B cell (primary cell): ENCODE results near the gene GRPR. TPM values are rescaled to one million over a fixed set of nuclear protein-coding genes. Genes with fewer than 3 reads are reported as not detected.

ENCODE experiments used
- ATAC-seq: fragments of 200-7000 bp; cut with Tn5 transposase; one replicate; pipeline ENCODE4 v1.10.0; 2021; ENCODE audit warnings: low read depth, mild to moderate bottlenecking, moderate number of reproducible peaks, moderate library complexity
- CTCF ChIA-PET: fragments of 350-600 bp; sonication (Branson Sonifier 250); formaldehyde crosslinking; loops from one replicate; lab custom pipeline; 2021; ENCODE audit warnings: antibody characterized with exemption, inconsistent platforms; lab: Charles Lee
- POLR2A ChIA-PET: fragments of 350-600 bp; sonication (Branson Sonifier 250); formaldehyde crosslinking; loops from one replicate; lab custom pipeline; 2021; ENCODE audit warnings: antibody characterized with exemption; lab: Charles Lee
- DNase-seq: peaks from one replicate; pipeline ENCODE4 v3.0.0; 2013
- H2AFZ ChIP-seq: 2 replicates; pipeline ENCODE4 v1.6.1; 2012; ENCODE audit warnings: mild to moderate bottlenecking, low read depth, low read length; ENCODE audit not compliant: insufficient read depth, poor library complexity, severe bottlenecking
- H3K27ac ChIP-seq, 2 donors: 1 replicate in 1 of 2; 2 replicates in 1 of 2; pipeline ENCODE4 v1.5.1; 2012 to 2013; ENCODE audit warnings: low read length in 2 of 2, mild to moderate bottlenecking in 2 of 2, moderate library complexity in 1 of 2
- H3K27me3 ChIP-seq, 4 experiments: fragments of 200-600 bp in 1 of 4; sonication (generic) in 1 of 4; replicated peaks in 1 of 4; 1 replicate in 2 of 4; 2 replicates in 2 of 4; pipeline versions ENCODE4 v1.6.1 to v1.7.0; 2013 to 2016; ENCODE audit warnings: low read length in 3 of 4, mild to moderate bottlenecking in 2 of 4, mixed read lengths in 1 of 4, moderate library complexity in 1 of 4; ENCODE audit not compliant: insufficient read depth in 4 of 4, control insufficient read depth in 3 of 4; ENCODE audit errors: control extremely low read depth in 1 of 4
- H3K36me3 ChIP-seq, 2 experiments: replicated peaks in 1 of 2; 1 replicate in 1 of 2; 2 replicates in 1 of 2; pipeline versions ENCODE4 v1.6.1 to v1.7.1; 2013; ENCODE audit warnings: low read length in 1 of 2; ENCODE audit not compliant: insufficient read depth in 2 of 2, control insufficient read depth in 1 of 2; ENCODE audit errors: control extremely low read depth in 1 of 2, extremely low read depth in 1 of 2
- H3K4me1 ChIP-seq, 2 donors: fragments of 200-600 bp in 1 of 2; sonication (generic) in 1 of 2; 1 replicate in 1 of 2; 2 replicates in 1 of 2; pipeline versions ENCODE4 v1.5.1 to v1.6.1; 2013 to 2017; ENCODE audit warnings: low read length in 2 of 2; ENCODE audit not compliant: control insufficient read depth in 2 of 2, insufficient read depth in 2 of 2
- H3K4me2 ChIP-seq: replicated peaks from 2 replicates; pipeline ENCODE3; 2012; ENCODE audit warnings: mild to moderate bottlenecking, low read depth, low read length; ENCODE audit not compliant: poor library complexity, severe bottlenecking
- H3K4me3 ChIP-seq, 5 experiments: fragments of 200-600 bp in 1 of 5; sonication (generic) in 1 of 5; 1 replicate in 3 of 5; 2 replicates in 2 of 5; pipeline versions ENCODE4 v1.5.1 to v1.7.0; 2011 to 2016; ENCODE audit warnings: low read length in 4 of 5, mild to moderate bottlenecking in 4 of 5, low read depth in 2 of 5, control low read depth in 1 of 5, moderate library complexity in 1 of 5; ENCODE audit not compliant: insufficient read depth in 1 of 5; ENCODE audit errors: control extremely low read depth in 1 of 5, extremely low read depth in 1 of 5
- H3K79me2 ChIP-seq: fragments of 200-600 bp; sonication (generic); one replicate; pipeline ENCODE4 v1.6.0; 2016; ENCODE audit warnings: low read length; ENCODE audit not compliant: control insufficient read depth, insufficient read depth
- H3K9ac ChIP-seq: fragments of 200-600 bp; sonication (generic); 2 replicates; pipeline ENCODE4 v1.6.1; 2017; ENCODE audit warnings: mild to moderate bottlenecking, low read length, moderate library complexity
- H3K9me3 ChIP-seq, 3 donors: one replicate each; pipeline versions ENCODE4 v1.6.1 to v1.7.1; 2013; ENCODE audit warnings: low read length in 2 of 3; ENCODE audit not compliant: control insufficient read depth in 2 of 3, insufficient read depth in 1 of 3; ENCODE audit errors: control extremely low read depth in 1 of 3
- H4K20me1 ChIP-seq: 2 replicates; pipeline ENCODE4 v1.6.0; 2012; ENCODE audit warnings: mild to moderate bottlenecking, low read length; ENCODE audit not compliant: insufficient read depth, control insufficient read depth, poor library complexity, severe bottlenecking
- H3K27ac Mint-ChIP-seq: one replicate; pipeline ENCODE4 v1.8.0; 2021; ENCODE audit warnings: mixed read lengths
- H3K27me3 Mint-ChIP-seq: one replicate; pipeline ENCODE4 v1.8.0; 2021; ENCODE audit warnings: mixed read lengths
- H3K4me1 Mint-ChIP-seq: one replicate; pipeline ENCODE4 v1.8.0; 2021; ENCODE audit warnings: mixed read lengths
- H3K4me3 Mint-ChIP-seq: one replicate; pipeline ENCODE4 v1.8.0; 2021; ENCODE audit warnings: mixed read lengths
- H3K9me3 Mint-ChIP-seq: one replicate; pipeline ENCODE4 v1.8.0; 2022; ENCODE audit warnings: mixed read lengths; ENCODE audit not compliant: insufficient read depth
- CTCF ChIP-seq: fragments of 200-600 bp; IDR thresholded peaks from one replicate; pipeline ENCODE4 v1.8.0; 2022; ENCODE audit warnings: antibody characterized with exemption, mild to moderate bottlenecking
- EZH2 ChIP-seq: IDR thresholded peaks from 2 replicates; pipeline ENCODE4 v1.6.1; 2012; ENCODE audit warnings: borderline replicate concordance, low read depth, mild to moderate bottlenecking, moderate library complexity, low read length; ENCODE audit not compliant: insufficient read depth, poor library complexity, severe bottlenecking
- WGBS: methylation state at CpG from one replicate; pipeline ENCODE4 v1.1.5; 2013; ENCODE audit warnings: missing lambda C conversion rate; ENCODE audit not compliant: insufficient coverage; 5-methylcytosine and 5-hydroxymethylcytosine counted together
- intact Hi-C: fragments of 100-400 bp; cut with micrococcal nuclease; formaldehyde crosslinking; loops from one replicate; pipeline ENCODE4 v1.10.0; 2022
- polyA plus RNA-seq: library from polyadenylated mRNA; depleted of rRNA; stranded (reverse); fragments of >200 nt; gene quantifications from 2 replicates; pipeline ENCODE4 v1.2.3, GENCODE V29; 2012
- total RNA-seq, 2 donors: library from RNA; stranded (reverse); fragments of 120-200 nt in 1 of 2; gene quantifications; 1 replicate in 1 of 2; 2 replicates in 1 of 2; pipeline versions ENCODE4 v1.2.3 to v1.2.4, GENCODE V29; 2013 to 2022

GRPR gene
- total and polyA plus RNA-seq, 2 donors (not counting 1 experiment from before 2014, with no cell fraction given), result 0.30 to 0.42 TPM

- peaks cover 10% of the 10 kb centered on the region for H3K27me3 Mint-ChIP-seq
- H3K79me2 ChIP-seq, result no peaks in the 10 kb centered on the region
- no peak for TF ChIP-seq EZH2
- TF ChIP-seq CTCF, result no peak
Measured at GRCh38 chrX:16145656-16146055, 22.3 kb downstream of the GRPR start.

GRCh38 chrX:16148896-16149295, 25.5 kb downstream of the GRPR start:
- H3K9me3 ChIP-seq, result no peaks in the 10 kb centered on the region
- DNase-seq (no peak), ATAC-seq (no peak)
- no peak overlapping the region for H3K4me3 Mint-ChIP-seq
- H3K9ac ChIP-seq, result no peak overlapping the region
- H3K36me3 ChIP-seq, result no peaks in the 10 kb centered on the region
- 100% methylated on average over 2 of the region's 3 CpGs for WGBS
- H4K20me1 ChIP-seq, result no peaks in the 10 kb centered on the region
- no peak overlapping the region for H3K27ac ChIP-seq
- no peaks in the 10 kb centered on the region for H3K27me3 ChIP-seq
- no peak overlapping the region for H3K4me3 ChIP-seq
- H3K4me2 ChIP-seq, result no peak overlapping the region
- no peaks in the 10 kb centered on the region for H3K27me3 Mint-ChIP-seq
- no peaks in the 10 kb centered on the region for H3K9me3 Mint-ChIP-seq
- H2AFZ ChIP-seq, result no peak overlapping the region
- no peak overlapping the region for H3K27ac Mint-ChIP-seq
- intact Hi-C loops, result no loop called here
- no peaks in the 10 kb centered on the region for H3K79me2 ChIP-seq
- POLR2A ChIA-PET, result no interaction called here
- no peak for TF ChIP-seq EZH2
- no peak for TF ChIP-seq CTCF
- no peaks in the 10 kb centered on the region for H3K4me1 ChIP-seq
- H3K4me1 Mint-ChIP-seq, result no peaks in the 10 kb centered on the region
- CTCF ChIA-PET, result no interaction called here

More at GRCh38 chrX:16145656-16146055, 22.3 kb downstream of the GRPR start:
- Mint-ChIP-seq H3K4me3 (no peak overlapping the region), H3K27ac (no peak overlapping the region), H3K4me1 (no peaks in the 10 kb centered on the region), H3K9me3 (no peaks in the 10 kb centered on the region)
- ChIA-PET POLR2A (no interaction called here), CTCF (no interaction called here)
- intact Hi-C loops, result no loop called here
- DNase-seq (no peak), ATAC-seq (no peak)
- Histone ChIP-seq H3K9ac (no peak overlapping the region), H3K4me3 (no peak overlapping the region), H3K9me3 (no peaks in the 10 kb centered on the region), H3K27ac (no peak overlapping the region), H3K36me3 (no peaks in the 10 kb centered on the region), H3K27me3 (peaks cover 0 to 2% (median 0%) of the 10 kb centered on the region in 4 experiments), H3K4me2 (no peak overlapping the region), H2AFZ (no peak overlapping the region), H3K4me1 (no peaks in the 10 kb centered on the region), H4K20me1 (no peaks in the 10 kb centered on the region)
